Erythroblast (primary cell): ENCODE data around the gene MRRF.

Experiments used
- GATA1 ChIP-seq: IDR thresholded peaks from 2 replicates; pipeline ENCODE4 v1.6.1; 2011; ENCODE audit warnings: low read depth, mild to moderate bottlenecking, control low read depth, low read length, moderate library complexity
- POLR2A ChIP-seq: IDR thresholded peaks from 2 replicates; pipeline ENCODE4 v1.6.1; 2011; ENCODE audit warnings: mild to moderate bottlenecking, low read length

- TF ChIP-seq POLR2A = no peak
- no peak for TF ChIP-seq GATA1
Observed at GRCh38 chr9:122234022-122234748, 30.5 kb upstream of the MRRF start.
